ENCODE results near the gene FYN.

FYN gene

DNA sequence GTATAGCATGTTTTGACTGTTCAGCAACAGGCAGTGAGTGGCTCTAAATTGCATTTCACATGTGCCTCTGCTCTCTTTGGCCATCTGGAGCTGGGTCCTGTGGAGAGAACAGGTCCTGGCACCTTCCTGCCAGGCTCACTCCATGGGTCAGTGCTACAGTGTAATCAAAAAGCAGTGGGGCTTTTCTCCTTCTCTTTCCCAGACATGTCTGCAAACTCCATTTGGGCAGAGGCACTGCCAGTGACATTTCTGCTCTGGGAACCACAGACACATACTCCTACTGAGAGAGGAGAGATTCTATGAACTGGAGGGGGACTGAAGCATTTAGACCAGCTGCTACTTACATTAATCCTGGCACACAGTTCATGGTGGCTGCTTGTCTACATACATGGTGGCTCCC is 199.3 kb downstream of the FYN start:
- no peak overlapping the region for H3K4me3 ChIP-seq (ENCODE audit: low read length)
- TF ChIP-seq, protein P1, sequence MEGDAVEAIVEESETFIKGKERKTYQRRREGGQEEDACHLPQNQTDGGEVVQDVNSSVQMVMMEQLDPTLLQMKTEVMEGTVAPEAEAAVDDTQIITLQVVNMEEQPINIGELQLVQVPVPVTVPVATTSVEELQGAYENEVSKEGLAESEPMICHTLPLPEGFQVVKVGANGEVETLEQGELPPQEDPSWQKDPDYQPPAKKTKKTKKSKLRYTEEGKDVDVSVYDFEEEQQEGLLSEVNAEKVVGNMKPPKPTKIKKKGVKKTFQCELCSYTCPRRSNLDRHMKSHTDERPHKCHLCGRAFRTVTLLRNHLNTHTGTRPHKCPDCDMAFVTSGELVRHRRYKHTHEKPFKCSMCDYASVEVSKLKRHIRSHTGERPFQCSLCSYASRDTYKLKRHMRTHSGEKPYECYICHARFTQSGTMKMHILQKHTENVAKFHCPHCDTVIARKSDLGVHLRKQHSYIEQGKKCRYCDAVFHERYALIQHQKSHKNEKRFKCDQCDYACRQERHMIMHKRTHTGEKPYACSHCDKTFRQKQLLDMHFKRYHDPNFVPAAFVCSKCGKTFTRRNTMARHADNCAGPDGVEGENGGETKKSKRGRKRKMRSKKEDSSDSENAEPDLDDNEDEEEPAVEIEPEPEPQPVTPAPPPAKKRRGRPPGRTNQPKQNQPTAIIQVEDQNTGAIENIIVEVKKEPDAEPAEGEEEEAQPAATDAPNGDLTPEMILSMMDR (IDR thresholded peaks at IDR 0.05; ENCODE audit: insufficient read depth, low read depth, low read length, missing control alignments), result no peak
- no peak for DNase-seq (ENCODE audit: low read depth)

- no peak overlapping the region for H3K4me3 ChIP-seq (ENCODE audit: low read length)
- TF ChIP-seq, protein P1 (IDR thresholded peaks at IDR 0.05; ENCODE audit: insufficient read depth, low read depth, low read length, missing control alignments), result no peak
- DNase-seq (ENCODE audit: low read depth), result no peak
These were observed 199.7 kb downstream of the FYN start for GRCh38 chr6:111673532-111673931.

DNA sequence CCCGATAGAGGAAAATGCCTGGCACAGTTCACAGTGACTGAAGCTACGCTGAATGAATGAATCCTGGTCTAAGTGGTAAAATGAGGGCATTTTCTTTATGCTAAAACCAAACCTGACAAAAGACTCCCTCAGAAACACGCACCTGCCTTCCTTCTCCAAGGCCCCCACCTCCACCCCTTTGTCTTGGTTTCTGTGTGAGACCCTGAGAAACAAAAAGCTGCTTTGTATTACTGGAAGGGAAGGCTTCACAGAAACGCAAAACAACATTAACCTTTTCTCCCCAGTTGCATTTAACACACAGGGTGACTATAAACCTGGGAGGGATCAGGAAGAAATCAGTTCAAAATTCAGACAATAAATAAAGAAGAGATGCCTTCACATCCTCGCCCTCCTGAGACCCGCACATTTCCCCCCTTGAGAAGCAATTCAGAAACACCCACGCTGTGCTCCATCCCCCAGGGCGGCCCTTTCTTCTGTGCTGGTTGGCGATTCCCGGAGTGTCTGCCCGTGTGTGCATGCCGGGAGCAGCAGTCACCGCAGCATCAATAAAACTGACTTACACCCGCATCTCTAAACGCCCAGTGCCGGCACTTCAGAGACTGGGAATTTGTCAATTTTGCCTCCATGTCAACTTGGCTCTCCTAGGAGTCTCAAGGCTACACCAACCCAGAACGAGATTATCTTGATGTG is 200.3 kb downstream of the FYN start:
- DNase-seq (ENCODE audit: low read depth), result no peak
- H3K4me3 ChIP-seq (ENCODE audit: low read length), result no peak overlapping the region
- TF ChIP-seq, protein P1 (IDR thresholded peaks at IDR 0.05; ENCODE audit: insufficient read depth, low read depth, low read length, missing control alignments), result no peak

DNA sequence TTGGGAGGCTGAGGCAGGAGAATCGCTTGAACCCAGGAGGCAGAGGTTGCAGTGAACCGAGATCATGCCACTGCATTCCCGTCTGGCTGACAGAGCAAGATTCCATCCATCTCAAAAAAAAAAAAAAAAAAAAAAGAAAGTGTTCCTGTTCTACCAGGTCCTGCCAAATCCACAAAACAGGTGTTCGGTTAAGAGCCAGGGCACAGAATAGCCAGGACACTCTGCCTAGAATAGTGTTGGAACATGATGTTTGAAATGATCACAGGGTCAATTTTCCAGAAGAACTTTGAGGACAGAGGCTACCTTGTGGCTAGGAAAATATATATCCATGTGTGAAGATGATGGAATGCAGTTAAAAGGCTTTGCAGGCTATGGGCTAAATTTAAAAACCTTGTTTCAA is 203.9 kb downstream of the FYN start:
- H3K4me3 ChIP-seq (ENCODE audit: low read length), result no peak overlapping the region
- no peak for DNase-seq (ENCODE audit: low read depth)
- TF ChIP-seq, protein P1 (IDR thresholded peaks at IDR 0.05; ENCODE audit: insufficient read depth, low read depth, low read length, missing control alignments), result no peak

DNA sequence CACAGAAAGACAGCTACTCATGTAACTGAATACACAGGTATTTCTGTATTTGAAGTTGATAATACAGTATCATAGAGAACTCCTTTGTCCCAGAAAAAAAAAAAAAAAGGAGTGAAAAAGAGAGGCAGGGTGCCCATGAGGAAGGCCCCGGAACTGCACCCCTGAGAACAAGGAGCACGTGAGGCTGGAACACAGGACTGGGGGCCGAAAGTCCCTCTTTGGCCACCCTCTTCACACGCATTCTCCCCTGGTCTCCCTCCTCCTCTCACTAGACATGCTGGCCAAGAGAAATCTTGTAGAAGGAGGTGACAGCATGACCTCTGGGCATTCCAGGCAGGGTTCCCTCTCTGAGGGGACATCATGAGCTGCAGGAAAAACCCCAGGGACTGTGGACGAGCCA is 204.8 kb downstream of the FYN start:
- TF ChIP-seq, protein P1 (IDR thresholded peaks at IDR 0.05; ENCODE audit: insufficient read depth, low read depth, low read length, missing control alignments), result peak; percentile 21
- no peak for DNase-seq (ENCODE audit: low read depth)
- no peak overlapping the region for H3K4me3 ChIP-seq (ENCODE audit: low read length)

- TF ChIP-seq, protein P1 (IDR thresholded peaks at IDR 0.05; ENCODE audit: insufficient read depth, low read depth, low read length, missing control alignments), result no peak
- no peak overlapping the region for H3K4me3 ChIP-seq (ENCODE audit: low read length)
These were observed 205.3 kb downstream of the FYN start for GRCh38 chr6:111667931-111668330.

DNA sequence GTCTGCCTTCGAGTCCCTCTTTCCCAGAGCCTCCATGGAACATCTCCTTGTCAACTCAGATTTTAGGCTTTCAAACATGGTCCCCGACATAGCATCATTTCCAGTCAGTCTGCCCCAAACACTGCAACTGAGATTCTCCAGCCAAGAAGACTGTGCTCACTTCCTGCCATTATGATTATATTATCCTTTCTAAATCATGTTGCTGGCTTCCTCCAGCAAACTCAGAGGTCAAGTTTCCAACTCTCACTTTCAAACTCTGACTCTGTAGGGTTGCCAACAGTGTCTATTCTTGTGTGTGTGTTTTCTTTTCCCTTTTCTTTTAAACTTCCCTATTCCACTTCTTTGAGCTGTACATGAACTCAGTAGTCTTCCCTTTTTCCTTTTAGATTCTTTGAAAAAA is 206.4 kb downstream of the FYN start:
- no peak overlapping the region for H3K4me3 ChIP-seq (ENCODE audit: low read length)
- TF ChIP-seq, protein P1 (IDR thresholded peaks at IDR 0.05; ENCODE audit: insufficient read depth, low read depth, low read length, missing control alignments), result no peak
- DNase-seq (ENCODE audit: low read depth), result no peak

More at GRCh38 chr6:111667931-111668330, 205.3 kb downstream of the FYN start:
- DNase-seq (ENCODE audit: low read depth), result no peak
